Measurements from ENCODE around the gene KCNMA1.

The KCNMA1 gene

GRCh38 chr10:77301305-77301730, 336.3 kb downstream of the KCNMA1 start:
- peak; percentile 54 to 57 for DNase-seq (ENCODE audit: low read depth in 2 of 2)

- no peak for DNase-seq (ENCODE audit: low read depth in 2 of 2)
Observed at GRCh38 chr10:77300682-77301302, 336.8 kb downstream of the KCNMA1 start.

GRCh38 chr10:77299320-77299719, 338.3 kb downstream of the KCNMA1 start:
- DNase-seq (ENCODE audit: low read depth in 2 of 2), result no peak

GRCh38 chr10:77297393-77297739, 340.2 kb downstream of the KCNMA1 start:
- no peak for DNase-seq (ENCODE audit: low read depth in 2 of 2)

- no peak for DNase-seq (ENCODE audit: low read depth in 2 of 2)
Observed at GRCh38 chr10:77296534-77297392, 340.8 kb downstream of the KCNMA1 start.

- no peak for DNase-seq (ENCODE audit: low read depth in 2 of 2)
Observed at GRCh38 chr10:77293773-77294172, 343.8 kb downstream of the KCNMA1 start.

- no peak for DNase-seq (ENCODE audit: low read depth in 2 of 2)
Observed at GRCh38 chr10:77293347-77293746, 344.3 kb downstream of the KCNMA1 start.

GRCh38 chr10:77291596-77292505, 345.8 kb downstream of the KCNMA1 start:
- DNase-seq (ENCODE audit: low read depth in 2 of 2), result no peak

GRCh38 chr10:77290528-77291155, 347.0 kb downstream of the KCNMA1 start:
- peak; percentile 91 for DNase-seq (ENCODE audit: low read depth in 2 of 2)

GRCh38 chr10:77289790-77290189, 347.8 kb downstream of the KCNMA1 start:
- DNase-seq (ENCODE audit: low read depth in 2 of 2), result no peak

- DNase-seq (ENCODE audit: low read depth in 2 of 2), result no peak
Observed at GRCh38 chr10:77289027-77289501, 348.5 kb downstream of the KCNMA1 start.

GRCh38 chr10:77287647-77288120, 349.9 kb downstream of the KCNMA1 start:
- no peak for DNase-seq (ENCODE audit: low read depth in 2 of 2)

GRCh38 chr10:77286531-77287508, 350.8 kb downstream of the KCNMA1 start:
- no peak for DNase-seq (ENCODE audit: low read depth in 2 of 2)

GRCh38 chr10:77285529-77286182, 352.0 kb downstream of the KCNMA1 start:
- no peak for DNase-seq (ENCODE audit: low read depth in 2 of 2)

- DNase-seq (ENCODE audit: low read depth in 2 of 2), result no peak
Observed at GRCh38 chr10:77284797-77285196, 352.8 kb downstream of the KCNMA1 start.

GRCh38 chr10:77283326-77283725, 354.3 kb downstream of the KCNMA1 start:
- no peak for DNase-seq (ENCODE audit: low read depth in 2 of 2)

GRCh38 chr10:77282163-77282562, 355.4 kb downstream of the KCNMA1 start:
- DNase-seq (ENCODE audit: low read depth in 2 of 2), result no peak

GRCh38 chr10:77281719-77282118, 355.9 kb downstream of the KCNMA1 start:
- DNase-seq (ENCODE audit: low read depth in 2 of 2), result no peak

- peak in 1 of 2 experiments; percentile 33 for DNase-seq (ENCODE audit: low read depth in 2 of 2)
Observed at GRCh38 chr10:77279207-77279606, 358.4 kb downstream of the KCNMA1 start.
